Panc1 (cell line): ENCODE results near the gene SCAF11.

ENCODE experiments used
- CTCF ChIP-seq: fragments of 450-650 bp; IDR thresholded peaks from 2 replicates; pipeline ENCODE4 v1.5.1; 2017; ENCODE audit warnings: mild to moderate bottlenecking
- POLR2AphosphoS5 ChIP-seq: IDR thresholded peaks from 2 replicates; pipeline ENCODE4 v1.6.1; 2012; ENCODE audit warnings: mild to moderate bottlenecking, low read depth, low read length, moderate library complexity
- REST ChIP-seq, 2 experiments: IDR thresholded peaks; 2 replicates each; pipeline ENCODE4 v1.6.1; 2011 to 2012; ENCODE audit warnings: low read depth in 2 of 2, control low read depth in 1 of 2, low read length in 1 of 2, mild to moderate bottlenecking in 1 of 2, moderate library complexity in 1 of 2; ENCODE audit not compliant: insufficient read depth in 1 of 2
- SIN3A ChIP-seq: IDR thresholded peaks from 2 replicates; pipeline ENCODE4 v1.6.1; 2012; ENCODE audit warnings: low read depth, mild to moderate bottlenecking, low read length, moderate library complexity, borderline replicate concordance; ENCODE audit not compliant: insufficient read depth

- no peak for TF ChIP-seq CTCF
- no peak for TF ChIP-seq POLR2AphosphoS5
- TF ChIP-seq REST (IDR thresholded peaks at IDR 0.05; ENCODE audit: insufficient read depth in 1 of 2, low read depth in 2 of 2, low read length in 1 of 2): no peak
- no peak for TF ChIP-seq SIN3A
These were observed 109.8 kb downstream of the SCAF11 start for GRCh38 chr12:45880533-45880932.
